HG03442 (cell line): ENCODE measurements around the gene PRKAA2.

Experiments
- ATAC-seq: cut with Tn5 transposase; IDR thresholded peaks from one replicate; pipeline ENCODE4 v1.9.1; 2021; ENCODE audit warnings: mild to moderate bottlenecking, moderate library complexity; ENCODE audit not compliant: unreplicated experiment

The PRKAA2 gene

GRCh38 chr1:56654126-56654923, 9.2 kb downstream of the PRKAA2 start:
- no peak for ATAC-seq

DNA sequence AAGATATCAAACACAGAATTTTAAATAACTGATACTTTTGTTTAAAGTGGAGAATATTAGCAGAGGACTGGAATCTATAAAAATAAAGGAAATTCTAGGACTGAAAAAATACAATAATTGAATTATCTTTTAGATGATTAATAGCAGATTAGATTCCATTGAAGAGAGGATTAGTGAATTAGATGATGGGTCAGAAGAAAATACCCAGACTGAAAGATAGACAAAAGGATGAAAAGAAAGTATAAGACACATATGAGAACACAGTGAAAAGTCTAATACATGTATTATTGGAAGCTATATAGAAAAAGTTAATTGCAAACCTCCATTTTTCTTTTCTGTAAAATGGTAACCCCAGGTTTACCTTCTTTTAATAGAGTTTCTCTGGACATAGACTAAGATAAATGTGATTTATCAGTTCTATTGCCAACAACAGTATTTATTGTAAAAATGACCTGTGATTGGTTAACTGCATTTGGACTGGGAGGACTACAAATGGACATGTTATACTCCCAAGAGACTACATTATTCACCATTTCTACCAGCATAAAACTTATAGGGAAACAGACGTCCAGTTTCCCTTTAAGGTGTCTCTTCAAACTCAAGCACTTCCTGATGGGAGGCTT, 11.0 kb downstream of the PRKAA2 start:
- ATAC-seq = no peak

DNA sequence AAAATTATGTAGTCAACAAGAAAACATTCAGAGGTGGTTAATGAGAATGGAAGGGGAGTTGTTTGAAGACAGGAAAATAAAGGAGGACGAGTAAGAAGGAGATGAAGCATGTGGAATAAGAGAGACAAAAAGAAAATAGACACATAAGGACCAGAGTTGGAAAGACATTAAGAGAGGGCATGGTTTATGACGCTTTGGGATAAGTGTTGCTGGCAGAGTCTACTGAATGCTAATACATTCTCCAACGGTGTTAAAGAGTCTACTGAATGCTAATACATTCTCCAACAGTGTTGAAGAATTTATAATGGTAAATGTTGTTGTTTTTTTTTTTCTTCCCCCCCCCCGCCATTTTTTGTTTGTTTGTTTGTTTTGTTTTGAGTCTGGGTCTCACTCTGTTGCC, 13.1 kb downstream of the PRKAA2 start:
- ATAC-seq = no peak

GRCh38 chr1:56660293-56660692, 15.2 kb downstream of the PRKAA2 start:
- no peak for ATAC-seq

- ATAC-seq = no peak
Observed at GRCh38 chr1:56663846-56664245, 18.7 kb downstream of the PRKAA2 start.

DNA sequence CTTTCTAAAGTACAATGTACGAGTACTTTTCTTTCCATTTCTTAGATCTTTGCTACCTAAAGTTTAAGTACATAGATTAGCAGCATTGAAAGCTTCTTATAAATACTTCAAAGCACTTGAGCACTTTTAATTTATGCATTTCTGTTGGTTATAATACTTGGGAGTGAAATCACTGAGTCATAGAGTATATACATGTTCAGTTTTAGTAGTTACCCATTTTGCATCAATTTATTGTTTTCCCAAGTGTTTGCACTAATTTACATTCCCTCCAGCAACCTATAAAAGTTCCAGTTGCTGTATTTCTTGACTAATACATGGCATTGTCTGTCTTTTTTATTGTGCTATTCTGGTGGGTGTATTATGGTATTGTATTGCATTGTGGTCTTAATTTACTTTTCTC, 20.3 kb downstream of the PRKAA2 start:
- no peak for ATAC-seq

GRCh38 chr1:56666112-56666608, 21.0 kb downstream of the PRKAA2 start:
- no peak for ATAC-seq

DNA sequence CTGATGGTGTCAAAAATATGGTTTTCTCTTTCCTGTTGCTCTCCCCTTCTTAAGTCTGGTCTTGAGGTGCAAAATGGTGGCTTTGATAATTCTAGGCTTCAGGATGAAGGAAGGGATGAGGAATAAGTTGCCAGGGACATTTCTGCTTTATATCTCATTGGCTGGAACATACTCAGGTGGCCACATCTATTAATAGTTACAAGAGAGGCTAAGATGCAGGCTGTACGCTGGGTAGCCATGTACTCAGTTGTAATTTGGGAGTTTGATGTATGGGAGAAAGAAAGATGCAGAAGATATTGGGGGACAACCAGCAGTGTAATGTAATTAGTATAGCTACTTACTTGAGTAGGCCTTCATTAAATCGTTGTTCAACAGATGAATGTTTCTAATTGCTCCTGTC, 25.2 kb downstream of the PRKAA2 start:
- ATAC-seq = no peak

- ATAC-seq = no peak
Observed at GRCh38 chr1:56671085-56671484, 26.0 kb downstream of the PRKAA2 start.

- no peak for ATAC-seq
Observed at GRCh38 chr1:56671542-56671941, 26.4 kb downstream of the PRKAA2 start.

DNA sequence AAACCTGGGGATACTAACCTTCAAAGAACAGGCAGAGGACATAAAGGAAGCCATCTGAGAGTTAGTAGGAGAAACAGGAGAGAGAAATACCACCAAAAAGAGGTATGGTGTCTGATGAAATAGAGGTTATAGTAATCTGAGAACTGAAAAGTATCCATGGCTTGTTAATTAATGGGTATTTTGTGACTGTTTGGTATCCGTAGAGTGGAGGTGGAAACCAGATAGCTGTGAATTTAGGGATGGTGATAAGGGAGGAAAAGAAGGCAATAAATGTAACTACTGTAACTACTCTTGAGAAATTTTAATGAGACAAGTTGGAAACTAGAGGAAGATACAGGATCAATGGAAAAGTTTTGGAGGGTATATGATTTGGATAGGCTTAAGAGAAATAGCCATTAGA, 27.5 kb downstream of the PRKAA2 start:
- no peak for ATAC-seq

- no peak for ATAC-seq
Observed at GRCh38 chr1:56675763-56676162, 30.6 kb downstream of the PRKAA2 start.

- no peak for ATAC-seq
Observed at GRCh38 chr1:56676571-56677035, 31.5 kb downstream of the PRKAA2 start.

- ATAC-seq = no peak
Observed at GRCh38 chr1:56683569-56683968, 38.5 kb downstream of the PRKAA2 start.

DNA sequence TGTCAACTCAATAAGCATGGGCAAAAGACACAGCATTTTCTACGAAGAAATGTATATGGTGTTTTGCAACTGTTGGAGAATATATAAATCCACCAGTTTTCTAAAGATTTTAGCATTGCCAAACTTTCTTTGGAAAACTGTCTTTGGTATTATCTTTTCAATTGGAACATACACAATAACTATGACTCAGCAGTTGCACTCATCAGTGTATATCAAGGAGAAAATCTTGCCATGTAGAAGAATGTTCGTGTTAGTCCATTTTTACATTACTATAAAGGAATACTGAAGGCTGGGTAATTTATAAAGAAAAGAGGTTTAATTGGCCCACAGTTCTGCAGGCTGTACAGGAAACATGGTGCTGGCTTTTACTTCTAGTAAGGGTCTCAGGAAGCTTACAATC, 41.1 kb downstream of the PRKAA2 start:
- ATAC-seq = no peak

DNA sequence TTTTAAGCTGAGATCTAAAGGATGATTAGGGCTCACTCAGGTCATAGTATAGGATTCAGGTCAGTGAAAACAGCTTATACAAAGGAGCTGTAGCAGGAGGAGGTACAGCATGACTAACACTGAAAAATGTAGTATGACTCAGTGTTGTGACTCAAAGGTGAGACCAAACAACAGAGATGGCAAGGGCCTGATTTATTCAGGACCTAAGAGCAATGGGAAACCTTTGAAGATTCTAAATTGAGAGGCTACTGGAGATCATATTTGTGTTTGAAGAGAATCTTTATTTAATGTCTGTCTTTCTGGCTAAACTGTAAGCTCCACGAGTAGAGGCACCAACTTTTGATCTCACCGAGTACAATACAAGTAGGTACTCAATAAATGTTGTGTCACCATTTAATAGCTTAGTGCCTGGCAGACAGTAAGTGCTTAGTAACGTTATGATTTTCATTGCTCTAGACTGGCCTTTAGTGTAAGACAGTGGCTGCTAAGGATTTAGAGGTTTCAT, 43.5 kb downstream of the PRKAA2 start:
- peak; percentile 91 for ATAC-seq

DNA sequence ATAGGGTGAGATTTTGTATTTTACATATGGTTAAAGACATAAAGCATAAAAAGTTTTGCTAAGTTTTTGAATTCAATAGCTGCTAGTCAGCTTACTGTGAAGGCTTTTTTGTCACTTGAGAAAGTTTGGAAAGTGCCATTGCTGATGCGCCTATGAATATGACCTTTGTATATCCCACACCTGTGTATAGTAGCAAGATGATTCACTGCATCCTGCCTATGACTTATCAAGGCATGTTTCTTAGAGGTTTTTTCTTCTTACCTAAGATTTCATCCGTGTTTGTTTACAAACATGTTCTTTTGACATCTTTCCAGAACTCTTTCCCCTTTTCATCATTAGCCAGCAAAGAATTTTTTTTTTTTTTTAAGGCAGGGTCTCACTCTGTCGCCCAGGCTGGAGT, 51.5 kb downstream of the PRKAA2 start:
- no peak for ATAC-seq

- ATAC-seq = no peak
Observed at GRCh38 chr1:56703747-56704146, 58.6 kb downstream of the PRKAA2 start.

GRCh38 chr1:56707379-56707778, 62.3 kb downstream of the PRKAA2 start:
- ATAC-seq = no peak

GRCh38 chr1:56709269-56709880, 64.3 kb downstream of the PRKAA2 start:
- ATAC-seq = peak; percentile 61

GRCh38 chr1:56709995-56710394, 64.9 kb downstream of the PRKAA2 start:
- no peak for ATAC-seq

DNA sequence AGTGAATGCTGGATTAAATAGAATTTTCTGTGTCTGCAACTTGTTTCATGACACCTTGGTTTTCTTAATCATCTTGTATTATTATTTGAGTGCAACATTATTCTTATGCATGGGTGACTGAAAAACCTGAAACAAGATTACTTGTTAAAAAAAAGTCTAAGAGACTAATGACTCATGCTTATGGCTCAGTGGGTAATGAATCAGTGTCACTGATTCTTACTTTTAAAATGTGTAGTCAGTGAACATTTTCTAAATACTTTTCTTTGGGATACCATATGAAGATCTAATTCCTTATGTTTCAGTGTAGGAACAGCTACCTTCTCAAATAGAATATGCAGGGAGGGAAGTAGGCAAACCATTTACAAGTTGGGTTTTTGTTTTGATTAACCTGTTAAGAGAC, 65.5 kb downstream of the PRKAA2 start:
- no peak for ATAC-seq
